BJ (cell line): Measurements from ENCODE around the gene GGACT. TPM values are rescaled to one million over a fixed set of nuclear protein-coding genes. Genes with fewer than 3 reads are reported as not detected.

ENCODE experiments used
- CTCF ChIA-PET: fragments of 350-600 bp; formaldehyde crosslinking; extraction: SDS; loops from one replicate; lab custom pipeline; 2021; ENCODE audit warnings: antibody characterized with exemption, inconsistent platforms; lab: Yijun Ruan, JAX
- POLR2A ChIA-PET: fragments of 300-600 bp; sonication (Branson Sonifier 250); formaldehyde crosslinking; extraction: SDS; loops from one replicate; lab custom pipeline; 2021; ENCODE audit warnings: antibody characterized with exemption; lab: Charles Lee
- DNase-seq: peaks from one replicate; pipeline ENCODE4 v3.0.0-alpha.2; 2011; ENCODE audit warnings: low read depth
- H3K27me3 ChIP-seq: 2 replicates; pipeline ENCODE4 v1.6.0; 2011; ENCODE audit warnings: low read length; ENCODE audit not compliant: control insufficient read depth, insufficient read depth
- H3K36me3 ChIP-seq: 2 replicates; pipeline ENCODE4 v1.5.1; 2011; ENCODE audit warnings: low read length; ENCODE audit not compliant: control insufficient read depth, insufficient read depth
- H3K4me3 ChIP-seq: 2 replicates; pipeline ENCODE4 v1.5.1; 2011; ENCODE audit warnings: low read depth, mild to moderate bottlenecking, control low read depth, low read length
- CTCF ChIP-seq: IDR thresholded peaks from 2 replicates; pipeline ENCODE4 v1.5.1; 2011; ENCODE audit warnings: low read depth, mild to moderate bottlenecking, control low read depth, inconsistent platforms, low read length, moderate library complexity; ENCODE audit not compliant: insufficient read depth
- polyA plus RNA-seq: library from polyadenylated mRNA; depleted of rRNA; stranded (reverse); fragments of >200 nt; gene quantifications from 2 replicates; pipeline ENCODE4 v1.2.3, GENCODE V29; 2011

The GGACT gene
- polyA plus RNA-seq, 1 experiment, result 7.0 TPM

DNA sequence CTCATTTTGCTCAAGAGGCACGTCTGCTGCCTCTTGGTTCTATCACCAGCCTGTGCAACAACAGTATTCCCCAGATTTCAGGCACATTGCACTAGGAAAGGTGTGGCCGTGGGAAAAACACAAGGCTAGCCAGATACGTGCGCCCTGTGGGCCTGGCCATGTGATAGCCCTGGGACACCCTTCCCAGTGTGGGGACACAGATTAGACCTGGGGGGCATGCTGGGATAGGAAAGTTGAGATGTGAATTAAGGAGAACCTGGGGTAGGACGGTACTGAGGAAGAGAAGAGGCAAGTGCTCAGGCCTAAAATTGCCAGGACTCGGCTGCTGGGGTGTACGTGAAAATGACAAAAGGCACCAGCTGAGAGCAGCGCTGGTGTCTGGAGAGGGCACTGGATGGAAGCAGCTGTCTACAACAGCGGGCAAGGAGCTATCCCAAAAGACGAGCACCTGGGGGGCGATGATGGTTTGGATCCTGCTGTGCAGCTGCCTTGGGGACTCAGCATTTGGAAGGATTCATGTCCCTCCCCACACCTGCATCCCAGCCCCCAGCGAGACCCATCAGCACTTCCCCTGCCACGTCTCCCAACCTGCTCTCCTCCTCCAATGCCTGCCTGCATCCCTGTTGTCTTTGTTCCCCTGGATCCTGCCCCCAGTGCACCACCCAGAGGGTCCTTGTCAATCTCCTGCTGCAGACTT, 54.3 kb downstream of the GGACT start:
- ChIA-PET POLR2A (no interaction called here), CTCF (no interaction called here)
- Histone ChIP-seq H3K36me3 (peaks cover 4% of the 10 kb centered on the region), H3K27me3 (no peaks in the 10 kb centered on the region), H3K4me3 (no peak overlapping the region)
- no peak for TF ChIP-seq CTCF
- no peak for DNase-seq

DNA sequence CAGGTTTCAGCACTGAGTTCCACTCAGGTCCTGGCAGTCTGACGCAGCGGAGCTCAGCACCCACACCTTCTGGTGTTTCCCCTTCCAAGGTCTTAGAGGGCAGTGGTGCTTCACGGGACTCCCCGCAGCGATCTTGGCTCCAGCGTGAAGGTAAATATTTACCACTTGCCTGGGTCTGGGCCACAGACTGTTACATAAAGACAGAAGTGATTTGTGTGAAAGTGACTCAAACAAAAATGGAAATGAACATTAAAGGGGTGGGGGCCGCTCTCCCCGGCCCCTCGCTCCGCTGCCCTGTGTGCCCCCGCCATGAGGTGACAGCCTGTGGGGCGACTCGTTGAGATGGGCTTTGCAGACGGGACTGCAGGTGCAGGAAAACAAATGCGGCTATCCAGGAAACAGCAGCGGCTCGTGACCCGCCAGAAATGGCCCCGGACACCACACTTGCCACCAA, 55.0 kb downstream of the GGACT start:
- ChIA-PET POLR2A (no interaction called here), CTCF (interaction anchor here (3.8 kb wide), 1 partner anchor 9 kb away, joined by 13 read pairs; no protein-coding TSS in a partner anchor)
- no peak for DNase-seq
- no peak overlapping the region for H3K4me3 ChIP-seq
- no peak for TF ChIP-seq CTCF
- H3K36me3 ChIP-seq, result peaks cover 6% of the 10 kb centered on the region
- no peaks in the 10 kb centered on the region for H3K27me3 ChIP-seq

DNA sequence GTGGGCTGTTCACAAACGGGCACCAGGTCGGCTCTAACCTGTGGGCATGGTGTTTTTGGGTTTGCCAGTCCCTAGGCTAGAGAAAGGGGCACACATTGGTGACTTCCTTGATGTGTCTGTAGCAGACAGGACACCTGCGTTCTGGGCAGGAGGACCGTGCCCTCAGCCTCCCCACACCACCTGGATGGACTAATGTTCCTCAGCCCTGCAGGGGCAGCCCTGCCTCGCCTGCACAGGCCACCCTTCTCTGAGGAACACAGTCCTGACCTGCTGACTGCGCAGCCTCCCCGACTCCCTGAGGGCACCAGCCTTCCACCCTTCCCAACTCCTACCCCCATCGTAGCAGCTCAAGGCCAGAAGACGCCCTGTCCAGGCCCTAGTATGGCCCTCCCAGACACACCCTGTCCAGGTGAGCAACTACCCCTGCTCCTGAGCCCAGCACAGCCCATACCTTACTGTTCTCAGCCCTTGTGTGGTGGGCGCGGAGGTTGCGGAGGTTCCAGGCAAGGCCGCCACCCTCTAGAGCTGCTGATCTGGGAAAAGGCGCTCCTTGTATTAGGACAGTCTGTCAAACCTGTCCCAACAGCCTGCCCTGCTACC, 55.7 kb downstream of the GGACT start:
- no peak for DNase-seq
- CTCF ChIA-PET, result interaction anchor here (3.8 kb wide), 1 partner anchor 10 kb away, joined by 13 read pairs; no protein-coding TSS in a partner anchor
- POLR2A ChIA-PET, result no interaction called here

DNA sequence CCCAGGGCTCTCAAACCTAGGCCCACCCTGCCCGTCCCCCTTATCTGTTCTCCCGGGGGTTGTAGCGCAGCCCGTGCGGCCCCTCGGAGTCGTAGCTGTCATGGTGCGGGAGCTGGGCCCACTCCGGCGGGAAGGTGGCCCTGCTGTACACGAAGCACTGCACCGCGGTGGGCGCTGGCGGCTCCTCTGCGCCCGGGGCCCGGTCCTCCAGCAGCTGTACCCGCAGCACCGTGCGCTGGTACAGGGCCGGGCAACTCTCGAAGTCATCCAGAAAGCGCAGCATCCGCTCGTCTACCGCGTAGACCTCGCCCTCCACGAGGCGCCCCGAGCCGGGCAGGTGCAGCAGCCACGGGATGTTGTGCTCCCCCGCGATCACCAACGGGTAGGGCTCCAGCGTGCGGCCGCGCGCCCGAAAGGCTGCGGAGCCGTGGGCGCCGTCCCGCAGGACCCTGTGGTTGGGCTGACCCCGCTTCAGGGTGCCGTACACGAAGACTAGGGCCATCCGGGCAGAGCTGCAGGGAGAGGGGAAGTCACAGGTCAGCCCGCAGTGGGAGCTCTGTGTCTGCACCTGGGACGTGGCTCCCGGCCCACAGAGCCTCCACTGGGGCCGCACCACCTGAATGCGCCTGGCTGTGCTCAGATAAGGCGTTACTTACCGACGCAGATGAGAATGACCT, 56.4 kb downstream of the GGACT start:
- CTCF ChIA-PET, result interaction anchor here (1.6 to 3.8 kb wide), 2 partner anchors 11 to 17 kb away, joined by 5 to 13 read pairs; no protein-coding TSS in a partner anchor
- DNase-seq, result no peak

More for the DNA sequence above, 55.7 kb downstream of the GGACT start:
- Histone ChIP-seq H3K4me3 (no peak overlapping the region), H3K27me3 (no peaks in the 10 kb centered on the region), H3K36me3 (peaks cover 6% of the 10 kb centered on the region)
- TF ChIP-seq CTCF, result no peak

More for the DNA sequence above, 56.4 kb downstream of the GGACT start:
- no peak for TF ChIP-seq CTCF
- H3K4me3 ChIP-seq, result no peak overlapping the region
- POLR2A ChIA-PET, result no interaction called here
- H3K27me3 ChIP-seq, result no peaks in the 10 kb centered on the region
- peaks cover 8% of the 10 kb centered on the region for H3K36me3 ChIP-seq
